Stimulated activated CD8-positive, alpha-beta memory T cell treated with anti-CD3 and anti-CD28 coated beads, Interleukin-2, amount 100 ng/mL, for 1 hour (primary cell): ENCODE measurements around the gene CCDC9B.

Experiments used
- DNase-seq, 2 donors: peaks; one replicate each; pipeline ENCODE4 v3.0.0-alpha.2; 2020; ENCODE audit warnings: low read depth in 2 of 2

Gene CCDC9B

DNA sequence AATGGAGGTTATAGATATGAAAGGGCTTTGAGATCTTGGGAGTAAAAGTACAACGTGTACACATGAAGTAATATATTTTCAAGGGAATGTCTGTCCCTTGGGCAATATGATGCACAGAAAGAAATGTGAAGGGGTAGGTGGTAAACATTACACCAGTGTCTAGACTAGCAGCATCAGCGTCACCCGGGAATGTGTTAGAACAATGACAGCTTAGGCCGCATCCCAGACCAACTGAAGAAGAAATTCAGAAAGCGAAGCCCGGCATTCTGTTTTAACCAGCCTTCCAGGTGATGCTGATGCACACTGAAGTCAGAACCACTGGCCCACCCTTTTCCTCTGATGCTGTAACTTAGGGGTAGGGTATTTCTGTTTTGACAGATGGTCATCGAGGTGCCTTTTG is 10.9 kb downstream of the CCDC9B start:
- no peak for DNase-seq

DNA sequence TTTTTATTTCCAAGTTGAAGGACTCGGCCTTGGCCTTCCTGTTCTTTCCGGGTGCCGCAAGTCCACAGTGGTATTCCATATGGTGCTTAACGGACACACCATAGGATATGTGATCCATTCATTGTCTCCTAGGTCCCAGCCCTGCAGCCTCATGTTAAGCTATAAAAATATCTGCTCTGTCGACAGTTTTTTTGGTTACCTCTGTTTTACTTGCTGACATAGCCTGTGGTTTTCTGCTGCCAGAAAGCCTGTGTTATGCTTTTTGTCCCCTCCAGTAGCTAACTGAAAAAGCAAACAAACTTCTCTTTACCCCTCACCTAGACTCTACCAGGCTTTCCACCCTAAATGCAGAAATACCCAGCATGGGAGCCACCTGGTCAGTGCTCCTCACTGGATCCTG is 12.0 kb downstream of the CCDC9B start:
- no peak for DNase-seq

GRCh38 chr15:40328176-40328575 is 12.6 kb downstream of the CCDC9B start:
- DNase-seq: no peak

GRCh38 chr15:40327457-40327856 is 13.3 kb downstream of the CCDC9B start:
- no peak for DNase-seq

GRCh38 chr15:40325700-40326099 is 15.0 kb downstream of the CCDC9B start:
- DNase-seq: no peak

DNA sequence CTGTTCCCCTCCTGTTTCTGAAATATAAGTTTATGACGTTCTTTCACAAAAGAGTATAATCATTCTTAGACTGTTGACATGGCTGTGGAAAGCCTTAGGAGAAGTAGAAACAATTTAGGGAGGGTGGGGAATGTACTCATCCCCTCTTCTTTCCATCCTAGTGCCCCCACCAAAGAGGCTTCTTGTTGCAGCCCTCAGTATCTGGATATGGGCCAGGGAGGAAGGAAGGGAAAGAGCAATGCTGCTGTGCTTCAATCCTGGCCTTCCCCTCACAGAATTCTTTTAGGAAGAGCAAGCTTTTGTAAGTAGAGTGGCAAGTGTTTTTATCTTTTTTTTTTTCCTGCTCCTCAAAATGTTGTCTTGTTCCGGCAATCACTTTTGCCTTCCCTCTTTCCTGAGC is 15.6 kb downstream of the CCDC9B start:
- DNase-seq: no peak

DNA sequence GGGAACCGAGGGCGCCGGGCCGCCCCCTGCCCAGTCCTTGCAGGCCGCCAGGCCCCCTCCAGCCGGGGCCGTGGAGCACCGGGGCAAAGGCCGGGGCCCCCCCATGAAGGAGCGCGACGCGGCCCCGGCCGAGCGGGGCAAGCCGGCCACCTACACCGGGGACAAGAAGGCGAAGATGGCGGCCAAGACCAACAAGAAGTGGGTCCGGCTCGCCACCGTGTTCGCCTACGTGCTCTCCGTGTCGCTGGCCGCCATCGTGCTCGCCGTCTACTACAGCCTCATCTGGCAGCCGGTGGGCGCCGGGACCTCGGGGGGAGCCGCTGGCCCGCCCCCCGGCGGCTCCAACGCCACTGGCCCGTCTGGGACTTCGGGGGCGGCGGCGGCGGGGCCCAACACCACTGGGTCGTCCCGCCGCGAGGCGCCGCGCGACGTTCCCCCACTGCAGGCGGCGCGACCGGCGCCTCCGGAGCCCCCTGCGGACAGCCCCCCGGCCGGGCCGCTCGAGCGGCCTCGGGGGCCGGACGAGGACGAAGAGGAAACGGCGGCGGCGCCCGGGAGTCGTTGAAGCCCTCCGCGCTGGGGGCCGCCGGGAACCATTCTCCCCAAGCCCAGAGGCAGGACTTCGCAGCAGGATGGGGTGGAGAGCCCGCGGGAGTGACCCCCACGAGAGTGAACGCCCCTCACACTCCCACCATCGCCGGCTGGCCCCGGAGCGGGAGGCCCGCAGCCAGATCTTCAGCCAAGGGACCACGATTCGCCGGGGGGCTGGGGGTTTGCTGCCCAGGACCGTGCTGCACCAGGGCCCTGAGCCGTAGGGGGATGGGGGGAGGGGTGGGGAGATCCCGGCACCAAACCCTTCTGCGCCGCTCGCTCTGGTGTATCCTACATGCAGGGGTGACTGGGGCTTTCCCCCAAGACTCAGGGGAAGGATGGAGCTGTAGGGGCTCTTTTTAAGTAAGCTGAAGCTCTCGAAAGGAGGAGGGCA is 16.5 kb downstream of the CCDC9B start:
- DNase-seq: no peak

DNA sequence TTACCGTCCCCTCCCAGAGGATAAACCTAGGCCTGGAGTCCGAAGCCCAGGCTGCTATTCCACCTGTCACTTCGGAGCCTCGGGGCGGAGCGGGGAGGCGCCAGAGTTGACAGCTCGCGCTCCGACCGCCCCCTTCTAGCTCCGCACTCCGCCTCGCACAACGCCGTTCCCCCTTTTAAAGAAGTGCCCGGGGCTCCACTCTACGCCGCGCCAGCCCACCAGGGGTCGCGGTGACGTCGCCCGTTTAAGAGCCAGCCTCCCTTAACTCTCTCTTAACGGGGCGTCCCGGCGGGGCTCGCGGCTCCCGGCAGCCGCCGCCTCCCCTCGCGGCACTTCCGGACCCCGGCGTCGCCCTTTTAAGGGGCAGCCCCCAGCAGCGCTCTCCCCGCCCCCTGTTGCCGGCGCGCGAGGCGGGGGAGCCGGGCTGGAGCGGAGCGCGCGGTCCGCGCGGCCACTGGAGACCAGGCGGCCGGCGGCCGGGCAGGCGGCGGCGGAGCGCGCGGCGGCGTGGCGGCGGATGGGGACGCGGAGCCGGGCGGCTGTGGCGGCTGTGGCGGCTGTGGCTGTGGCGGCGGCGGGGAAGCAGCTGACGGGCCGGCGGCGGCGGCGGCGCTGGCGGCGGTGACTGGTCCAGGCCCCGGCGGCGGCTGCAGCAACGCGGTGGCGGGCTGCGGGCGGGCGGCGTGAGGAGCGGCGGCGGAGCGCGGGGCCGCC is 17.3 kb downstream of the CCDC9B start, which contains the start of gene INAFM2:
INAFM2 (plus strand) TSS at position 454 of the 714 bp plus-strand sequence. CDS start 364 bp downstream, outside the sequence.
- peak; percentile 81 to 83 for DNase-seq

DNA sequence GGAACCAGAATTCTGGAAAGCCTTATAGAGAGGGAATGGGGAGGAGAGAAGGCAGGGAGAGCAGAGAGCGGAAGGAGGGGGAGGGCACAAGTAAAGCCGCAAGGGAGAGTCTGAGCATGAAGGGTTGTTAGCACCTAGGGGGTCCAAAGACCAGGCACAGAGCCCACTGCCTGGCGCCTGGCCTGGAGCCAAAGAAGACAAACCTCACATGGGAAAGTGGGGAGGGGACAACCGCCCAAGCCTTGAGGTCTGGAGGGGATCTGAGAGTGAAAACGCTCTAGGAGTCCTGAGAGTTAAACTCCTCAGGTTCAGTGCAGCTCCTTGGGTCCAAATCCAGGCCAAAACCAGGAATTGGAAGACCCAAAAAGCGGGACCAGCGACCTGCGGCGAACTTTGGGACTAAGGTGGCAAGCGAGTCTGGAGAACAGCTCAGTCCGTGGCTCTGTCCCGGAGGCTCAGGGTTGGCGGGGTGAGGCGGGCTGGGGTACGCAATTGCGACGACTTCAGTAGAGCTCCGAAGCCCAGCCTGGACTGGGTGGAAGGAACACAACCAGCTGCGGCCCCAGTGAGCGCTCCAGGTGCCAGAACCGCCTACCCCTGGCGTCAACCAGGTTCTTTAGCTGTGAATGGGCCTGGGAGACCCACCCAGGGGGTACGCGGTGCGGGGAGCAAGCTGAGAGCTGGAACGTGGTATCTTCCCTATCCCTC is 18.1 kb downstream of the CCDC9B start:
- DNase-seq: no peak

DNA sequence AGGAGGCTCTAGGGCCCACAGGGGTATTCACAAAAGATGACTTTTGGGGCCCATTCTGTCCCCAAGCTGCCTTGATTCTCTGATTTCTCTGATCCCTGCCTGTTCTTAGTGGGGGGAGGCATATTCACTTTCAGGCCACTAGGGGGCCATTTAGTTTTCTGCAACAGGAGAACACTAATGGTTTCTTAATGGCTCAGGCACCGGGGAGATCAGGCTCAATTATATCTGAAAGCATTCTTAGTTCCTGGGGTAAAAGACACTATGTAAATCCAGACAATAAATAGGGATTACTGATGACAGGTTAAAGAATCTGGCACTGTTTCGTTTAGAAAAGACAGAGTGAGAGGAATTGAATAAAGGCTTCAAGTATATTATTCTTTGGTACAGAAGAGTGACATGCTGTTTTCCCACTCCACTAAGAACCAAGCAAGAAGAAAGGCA is 19.8 kb downstream of the CCDC9B start:
- peak in 1 of 2 donors; percentile 30 for DNase-seq

DNA sequence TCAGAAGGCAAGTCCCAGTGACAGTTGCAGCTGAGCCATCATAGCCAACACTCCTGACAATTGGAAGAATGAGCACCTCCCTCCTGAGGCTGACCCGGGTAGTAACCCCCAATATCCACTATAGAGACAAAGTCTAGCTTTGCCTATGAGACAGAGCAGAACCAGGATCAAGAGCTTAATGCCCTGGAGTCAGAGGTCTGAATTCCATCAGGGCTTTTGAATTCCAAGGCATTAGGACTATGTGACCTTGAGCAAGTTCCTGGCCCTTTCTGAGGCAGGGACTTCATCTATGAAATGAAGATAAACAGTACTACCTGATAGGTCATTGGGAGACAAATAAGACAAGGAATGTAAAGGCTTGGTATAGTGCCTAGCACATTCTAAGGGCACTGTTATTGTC is 20.3 kb downstream of the CCDC9B start:
- no peak for DNase-seq

DNA sequence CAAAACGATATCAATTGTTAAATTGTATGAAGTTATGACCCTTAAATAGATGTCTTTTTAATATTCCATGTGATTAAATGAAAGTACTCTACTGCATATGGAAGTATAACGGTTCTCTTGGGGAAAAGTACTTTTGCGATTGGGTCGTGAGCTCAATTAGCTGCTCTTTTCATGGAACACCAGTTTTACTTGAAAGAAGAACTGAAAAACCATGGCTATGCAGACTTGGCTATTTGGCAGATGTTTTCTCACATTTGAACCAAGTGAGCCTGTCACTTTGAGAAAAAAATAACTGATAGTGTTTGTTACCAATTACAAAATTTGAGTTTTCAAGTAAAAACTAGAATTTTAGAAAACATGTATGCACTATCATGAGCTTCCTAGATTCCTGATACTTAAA is 23.2 kb downstream of the CCDC9B start:
- no peak for DNase-seq

GRCh38 chr15:40316931-40317330 is 23.8 kb downstream of the CCDC9B start:
- DNase-seq: no peak

DNA sequence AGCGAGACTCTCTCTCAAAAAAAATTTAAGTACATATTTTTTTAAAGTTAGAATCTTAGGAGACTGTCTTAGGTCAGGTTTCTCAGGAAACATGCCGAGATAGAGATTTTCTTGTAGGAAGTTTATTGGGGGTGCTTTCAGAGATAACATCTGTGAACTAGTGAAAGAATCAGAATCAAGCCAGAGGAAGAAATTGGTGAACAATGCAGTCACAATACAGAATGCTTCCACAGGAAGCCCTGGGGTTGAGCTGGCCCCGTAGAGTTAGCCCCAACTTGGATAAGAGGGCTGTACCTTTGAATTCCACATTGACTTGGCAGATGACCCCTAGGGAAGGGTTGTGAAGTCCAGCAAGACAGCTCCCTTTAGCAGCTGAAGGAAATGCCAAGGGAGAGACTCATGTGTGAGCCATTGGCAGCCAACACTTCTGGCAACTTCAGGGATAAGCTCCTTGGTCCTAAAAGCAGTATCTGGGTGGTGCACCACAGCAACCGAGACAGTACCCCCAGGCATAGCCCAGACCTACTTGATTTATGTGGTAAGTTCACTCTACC is 25.9 kb downstream of the CCDC9B start:
- DNase-seq: no peak

GRCh38 chr15:40313531-40314398 is 27.0 kb downstream of the CCDC9B start:
- no peak for DNase-seq

DNA sequence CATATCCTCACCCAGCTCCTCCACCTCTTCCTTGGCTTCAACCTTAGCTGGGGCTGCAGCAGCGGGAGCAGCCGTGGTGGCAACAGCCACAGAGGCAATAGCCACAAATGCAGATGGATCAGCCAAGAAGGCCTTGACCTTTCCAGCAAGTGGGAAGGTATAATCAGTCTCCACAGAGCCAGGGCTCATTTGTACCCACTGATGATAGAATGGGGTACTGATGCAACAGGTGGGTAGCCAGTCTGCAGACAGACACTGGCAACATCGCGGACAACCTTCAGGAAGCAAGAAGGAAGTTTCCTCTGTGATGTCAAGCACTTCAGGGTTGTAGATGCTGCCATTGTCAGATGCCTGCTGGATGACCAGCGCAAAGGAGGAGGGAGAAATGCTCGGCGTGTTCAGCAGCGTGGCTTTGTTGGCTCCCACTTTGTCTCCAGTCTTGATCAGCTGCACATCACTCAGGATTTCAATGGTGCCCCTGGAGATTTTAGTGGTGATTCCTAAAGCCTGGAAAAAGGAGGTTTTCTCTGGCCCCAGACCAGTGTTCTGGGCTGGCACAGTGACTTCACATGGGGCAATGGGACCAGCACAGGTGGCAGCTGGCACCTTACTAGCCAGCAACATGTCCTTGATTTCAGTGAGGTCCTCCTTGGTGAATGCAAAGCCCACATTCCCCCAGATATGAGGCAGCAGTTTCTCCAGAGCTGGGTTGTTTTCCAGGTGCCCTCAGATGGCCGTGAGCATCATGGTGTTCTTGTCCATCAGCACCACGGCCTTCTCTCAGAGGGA is 28.2 kb downstream of the CCDC9B start:
- no peak for DNase-seq

DNA sequence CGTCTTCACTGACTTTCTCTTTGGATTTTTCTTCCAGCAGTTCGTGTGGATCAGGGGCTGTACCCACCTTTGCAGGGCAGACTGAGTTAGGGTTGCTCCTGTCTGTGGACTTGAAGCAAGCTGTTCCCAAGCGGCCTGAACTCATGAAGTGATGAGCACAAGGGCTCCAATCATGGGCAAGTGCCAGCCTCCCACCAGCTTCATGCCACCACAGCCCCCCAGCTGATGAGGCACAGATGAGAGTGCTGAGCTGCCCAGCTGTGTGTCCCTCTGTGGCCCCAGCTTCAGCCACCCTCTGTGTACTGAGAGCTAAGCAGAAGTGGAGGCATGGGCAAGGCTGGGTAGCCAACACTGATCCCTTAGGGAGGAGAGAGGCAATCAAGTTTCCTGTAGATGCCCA is 29.7 kb downstream of the CCDC9B start:
- DNase-seq: no peak

DNA sequence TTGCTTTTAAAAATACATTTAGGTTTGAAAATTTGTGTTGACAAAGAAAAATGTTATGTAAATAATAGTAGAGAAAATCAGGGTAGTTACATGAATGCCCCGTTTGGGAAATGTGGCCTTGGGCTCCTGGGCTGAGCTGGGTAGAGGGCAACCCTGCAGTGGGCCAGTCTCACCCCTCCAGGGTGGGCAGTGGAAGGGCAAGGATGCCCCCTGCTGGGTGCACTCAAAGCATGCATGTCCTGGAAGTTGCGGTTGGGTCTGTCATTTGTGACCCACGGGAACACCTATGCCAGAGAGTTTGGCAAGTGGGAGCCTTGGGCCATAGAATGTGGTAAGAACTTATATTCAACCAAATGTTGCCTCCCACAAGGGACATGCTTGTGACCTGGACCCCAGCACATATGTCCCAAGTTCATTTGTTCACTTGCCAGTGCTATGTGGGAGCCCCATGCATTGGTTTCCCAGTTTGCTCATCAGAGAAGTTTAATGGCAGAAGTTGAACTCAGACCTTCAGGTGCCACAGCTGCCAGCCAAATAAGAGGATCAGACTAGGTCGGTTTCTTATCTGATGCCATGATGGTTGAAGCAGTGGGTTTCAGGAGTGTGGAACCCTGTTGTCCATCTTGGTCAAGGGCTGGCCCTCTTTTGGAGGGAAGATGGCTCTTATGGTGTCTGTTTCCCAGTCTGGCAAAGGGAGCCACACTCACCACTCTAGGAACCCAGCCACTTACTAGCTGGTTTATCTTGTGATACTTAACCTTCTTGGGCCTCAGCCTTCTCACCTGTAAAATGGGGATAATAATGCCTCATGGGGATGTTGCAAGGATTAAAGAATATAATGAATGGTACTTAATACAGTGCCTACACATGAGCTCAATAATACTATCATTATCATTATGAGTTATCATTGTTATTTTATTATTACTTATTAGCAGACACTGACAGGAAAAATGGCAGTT is 30.5 kb downstream of the CCDC9B start:
- DNase-seq: peak in 1 of 2 donors; percentile 42

DNA sequence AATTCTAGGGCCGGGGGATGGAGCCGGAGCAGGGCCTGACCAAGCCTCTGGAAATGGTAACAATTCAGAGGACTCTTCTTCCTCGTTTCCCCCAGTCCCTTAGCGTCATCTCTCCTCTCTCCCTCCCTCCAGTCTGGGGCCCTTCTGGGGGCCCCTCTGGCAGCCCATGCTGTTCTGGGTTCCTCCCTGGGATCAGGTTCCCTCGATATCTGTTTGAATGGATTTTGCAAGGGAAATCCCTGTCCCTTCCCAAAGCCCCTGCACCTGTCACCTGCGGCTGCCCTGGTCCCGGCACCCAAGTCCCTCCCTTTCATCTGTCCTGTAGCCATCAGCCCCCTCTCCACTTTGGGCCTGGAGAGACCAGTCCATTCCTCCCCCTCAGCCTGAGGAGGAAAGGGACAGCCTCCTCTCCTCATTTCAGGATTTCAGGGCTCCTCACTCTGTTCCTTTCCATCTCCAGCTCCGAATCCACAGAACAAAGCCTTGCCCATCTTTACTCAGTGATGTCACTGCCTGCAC is 31.3 kb downstream of the CCDC9B start:
- DNase-seq: no peak
